Thoracic aorta (tissue), 2 donors: ENCODE measurements around the gene RASAL3. TPM values are rescaled to one million over a fixed set of nuclear protein-coding genes. Genes with fewer than 3 reads are reported as not detected.

ENCODE experiments used
- ATAC-seq: fragments of 150-250 bp; one replicate; pipeline ENCODE4 v1.8.0; 2017; ENCODE audit warnings: low read depth; ENCODE audit not compliant: insufficient number of reproducible peaks, low FRiP score
- DNase-seq: peaks from one replicate; pipeline ENCODE4 v3.0.0-alpha.2; 2020; ENCODE audit warnings: low spot score
- H3K27ac ChIP-seq, 2 donors: fragments of 200-600 bp; sonication (generic); 1 replicate in 1 of 2; 2 replicates in 1 of 2; pipeline ENCODE4 v1.5.1; 2016; ENCODE audit warnings: mild to moderate bottlenecking in 2 of 2, moderate library complexity in 2 of 2
- H3K27me3 ChIP-seq: fragments of 200-600 bp; sonication (generic); replicated peaks from 2 replicates; pipeline ENCODE4 v1.6.0; 2016; ENCODE audit warnings: mild to moderate bottlenecking; ENCODE audit not compliant: insufficient read depth
- H3K36me3 ChIP-seq: fragments of 200-600 bp; sonication (generic); one replicate; pipeline ENCODE4 v1.5.1; 2016
- H3K4me1 ChIP-seq, 2 donors: fragments of 200-600 bp; sonication (generic); 1 replicate in 1 of 2; 2 replicates in 1 of 2; pipeline versions ENCODE4 v1.5.1 to v1.6.0; 2016; ENCODE audit warnings: low read depth in 2 of 2, mild to moderate bottlenecking in 1 of 2; ENCODE audit not compliant: control insufficient read depth in 1 of 2
- H3K4me3 ChIP-seq: fragments of 200-600 bp; sonication (generic); 2 replicates; pipeline ENCODE4 v1.5.1; 2016; ENCODE audit warnings: mild to moderate bottlenecking
- H3K9me3 ChIP-seq: fragments of 200-600 bp; sonication (generic); 2 replicates; pipeline ENCODE4 v1.5.1; 2016
- CTCF ChIP-seq: fragments of 200-600 bp; sonication (generic); IDR thresholded peaks from one replicate; pipeline ENCODE4 v1.5.1; 2019; ENCODE audit warnings: antibody characterized with exemption
- total RNA-seq, 2 donors: library from RNA; depleted of rRNA; stranded (reverse); fragments of >200 nt; gene quantifications; one replicate each; pipeline versions ENCODE4 v1.1.0 to v1.2.3, GENCODE V29; 2016

The RASAL3 gene
- total RNA-seq, 2 donors from 2014 or later, result 4.1 to 5.1 TPM

DNA sequence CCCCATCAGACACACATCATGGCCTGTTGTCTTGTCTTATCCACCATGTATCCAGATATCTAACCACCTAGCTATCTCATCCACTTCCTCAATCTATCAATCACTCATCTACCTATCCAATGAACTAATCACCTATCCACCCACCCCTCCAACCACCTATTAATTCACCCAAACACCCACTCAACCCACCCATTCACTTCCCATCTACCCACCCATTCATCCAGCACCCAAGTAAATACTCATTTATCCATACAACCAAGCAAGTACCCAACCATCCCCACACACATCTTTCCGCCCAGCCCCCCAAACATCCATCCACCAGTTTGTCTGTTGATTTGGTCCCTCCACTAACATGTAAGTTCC lies 13.8 kb downstream of the RASAL3 start:
- H3K9me3 ChIP-seq, result no peaks in the 10 kb centered on the region
- no peak overlapping the region for H3K4me3 ChIP-seq
- DNase-seq, result no peak
- no peaks in the 10 kb centered on the region for H3K27me3 ChIP-seq
- H3K27ac ChIP-seq, result peak overlapping the region in 1 of 2 donors; percentile 65
- no peak for TF ChIP-seq CTCF
- peaks cover 17 to 41% of the 10 kb centered on the region in 2 donors for H3K4me1 ChIP-seq
- no peak for ATAC-seq
- H3K36me3 ChIP-seq, result no peaks in the 10 kb centered on the region

DNA sequence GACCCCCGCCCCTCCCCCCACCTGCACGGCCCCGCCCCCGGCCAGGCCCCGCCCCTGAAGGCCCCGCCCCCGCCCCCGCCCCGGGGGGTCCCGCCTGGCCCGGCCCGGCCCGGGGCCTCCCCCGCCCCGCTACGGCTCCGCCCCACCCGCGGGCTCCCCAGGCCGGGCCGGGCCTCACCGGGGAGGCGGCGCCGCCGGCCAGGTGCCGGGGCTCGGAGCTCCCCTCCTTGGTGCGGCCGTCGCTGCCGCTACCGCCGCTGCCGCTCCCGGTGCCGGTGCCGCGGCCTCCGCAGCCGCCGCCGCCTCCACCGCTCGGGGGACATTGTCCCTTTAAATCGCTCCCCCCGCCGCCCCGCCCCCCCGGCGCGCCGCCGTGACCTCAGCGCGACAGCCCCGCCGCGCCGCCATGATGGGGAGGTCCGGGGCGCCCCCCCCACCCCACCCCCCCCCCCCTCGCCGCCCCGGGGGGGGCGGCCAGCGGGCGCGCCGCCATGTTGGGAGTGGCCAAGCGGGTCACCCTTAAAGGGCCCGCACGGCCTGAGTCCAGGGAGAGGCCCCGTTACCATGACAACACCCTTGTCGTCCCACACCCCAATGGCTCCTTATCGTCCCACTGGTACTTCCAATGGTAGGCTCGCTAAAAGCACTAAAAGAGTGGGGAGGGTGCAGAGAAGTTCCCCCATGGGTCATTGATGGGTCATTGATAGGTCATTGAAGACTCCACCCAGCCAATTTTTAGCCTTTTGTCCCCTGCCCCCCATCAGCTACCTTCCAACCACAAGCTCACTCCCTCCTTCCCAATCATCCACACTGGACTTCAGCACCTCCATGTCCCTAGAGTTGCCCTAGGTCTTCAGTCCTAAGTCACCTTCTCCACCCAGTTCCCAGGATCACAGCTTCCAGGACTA lies 14.5 kb downstream of the RASAL3 start, which contains the start of gene WIZ:
Gene WIZ, minus strand, starts transcription at position 337 of the 908 bp plus-strand sequence. CDS start 1,649 bp downstream, outside the sequence.
- H3K4me3 ChIP-seq, result peak within 1 kb of the TSS; percentile 84
- no peaks in the 10 kb centered on the region for H3K36me3 ChIP-seq
- TF ChIP-seq CTCF, result no peak
- DNase-seq (no peak), ATAC-seq (no peak)
- H3K9me3 ChIP-seq, result no peaks in the 10 kb centered on the region
- no peaks in the 10 kb centered on the region for H3K27me3 ChIP-seq
- H3K27ac ChIP-seq, result peak within 1 kb of the TSS in 1 of 2 donors; percentile 65
- peaks cover 24 to 47% of the 10 kb centered on the region in 2 donors for H3K4me1 ChIP-seq

- no peak for ATAC-seq
- no peak for DNase-seq
- TF ChIP-seq CTCF, result no peak
- Histone ChIP-seq H3K27ac (peak overlapping the region in 1 of 2 donors; percentile 55), H3K36me3 (no peaks in the 10 kb centered on the region), H3K4me3 (peak overlapping the region; percentile 84), H3K4me1 (peaks cover 33 to 56% of the 10 kb centered on the region in 2 donors), H3K27me3 (no peaks in the 10 kb centered on the region), H3K9me3 (no peaks in the 10 kb centered on the region)
These were observed 15.3 kb downstream of the RASAL3 start for GRCh38 chr19:15448778-15449619.

DNA sequence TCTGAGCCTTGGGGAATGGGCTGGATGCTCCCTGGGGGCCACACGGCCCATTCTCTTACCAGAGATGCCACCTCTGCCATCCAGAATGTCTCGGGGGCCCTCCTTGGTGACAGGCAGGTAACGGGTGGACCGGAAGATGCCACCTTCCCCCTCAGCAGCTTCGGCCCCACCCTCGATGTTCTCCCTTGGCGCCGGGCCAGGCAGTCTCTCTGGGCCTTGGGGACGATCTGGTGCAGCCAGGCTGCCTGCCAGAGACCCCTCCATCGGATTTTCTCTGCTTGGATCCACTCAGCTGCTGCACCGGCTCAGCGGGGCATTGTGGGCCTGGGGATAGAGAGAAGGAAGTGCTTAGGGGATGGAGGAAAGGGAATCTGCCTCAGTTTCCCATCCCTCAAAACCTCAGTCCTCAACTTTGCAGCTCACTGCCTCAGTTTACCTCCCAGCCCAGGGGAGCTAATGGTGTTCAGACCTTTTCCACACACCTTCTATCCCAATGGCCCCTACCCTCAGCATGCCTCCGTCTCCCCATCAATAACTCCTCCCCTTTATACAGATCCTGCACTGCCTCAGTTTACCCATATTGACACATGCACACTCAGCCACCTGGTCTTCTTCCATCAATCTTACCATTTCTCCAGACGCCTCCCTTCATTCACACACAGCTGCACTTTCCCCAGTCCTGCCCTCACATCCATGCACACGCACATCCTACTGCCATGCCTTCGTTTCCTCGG lies 16.1 kb downstream of the RASAL3 start:
- no peaks in the 10 kb centered on the region for H3K36me3 ChIP-seq
- DNase-seq (no peak), ATAC-seq (no peak)
- no peak overlapping the region for H3K4me3 ChIP-seq
- H3K4me1 ChIP-seq, result peaks cover 40 to 58% of the 10 kb centered on the region in 2 donors
- H3K9me3 ChIP-seq, result no peaks in the 10 kb centered on the region
- TF ChIP-seq CTCF, result no peak
- H3K27ac ChIP-seq, result no peak overlapping the region
- H3K27me3 ChIP-seq, result no peaks in the 10 kb centered on the region
